Body of pancreas (tissue), 4 donors: ENCODE results near the gene KDM4C. TPM values are rescaled to one million over a fixed set of nuclear protein-coding genes. Genes with fewer than 3 reads are reported as not detected.
A peak's percentile ranks its signal among the peaks of the same experiment; 100 is the strongest.
"Not testable (repeated sequence)": the region's sequence is repeated elsewhere in the genome, so short reads cannot be mapped to it uniquely, and the experiment has no call there.

Experiments
- ATAC-seq: fragments of 150-250 bp; one replicate; pipeline ENCODE4 v1.9.1; 2016
- DNase-seq, 4 donors: peaks; one replicate each; pipeline ENCODE4 v3.0.0-alpha.2; 2019
- H3K27ac ChIP-seq, 4 donors: fragments of 200-600 bp; sonication (generic); 1 replicate in 3 of 4; 2 replicates in 1 of 4; pipeline versions ENCODE4 v1.5.1 to v1.6.1; 2016 to 2019; ENCODE audit warnings: mild to moderate bottlenecking in 1 of 4, mixed read lengths in 1 of 4, moderate library complexity in 1 of 4
- H3K27me3 ChIP-seq, 2 donors: fragments of 200-600 bp; sonication (generic); one replicate each; pipeline ENCODE4 v1.6.0; 2016; ENCODE audit warnings: mild to moderate bottlenecking in 1 of 2
- H3K36me3 ChIP-seq, 2 donors: fragments of 200-600 bp; sonication (generic); replicated peaks in 1 of 2; 2 replicates each; pipeline ENCODE4 v1.5.1; 2016; ENCODE audit warnings: low read depth in 2 of 2; ENCODE audit not compliant: insufficient read depth in 1 of 2
- H3K4me1 ChIP-seq: fragments of 200-600 bp; sonication (generic); one replicate; pipeline ENCODE4 v1.6.0; 2016
- H3K4me3 ChIP-seq, 2 donors: fragments of 200-600 bp; sonication (generic); 1 replicate in 1 of 2; 2 replicates in 1 of 2; pipeline ENCODE4 v1.5.1; 2016 to 2019
- H3K9me3 ChIP-seq, 3 donors: fragments of 200-600 bp; sonication (generic); 1 replicate in 2 of 3; 2 replicates in 1 of 3; pipeline ENCODE4 v1.5.1; 2016
- CTCF ChIP-seq, 7 experiments: fragments of 450-650 bp in 4 of 7; fragments of 200-600 bp in 3 of 7; sonication (generic) in 3 of 7; IDR thresholded peaks; one replicate each; pipeline ENCODE4 v1.5.1; 2016 to 2019; ENCODE audit warnings: antibody characterized with exemption in 7 of 7
- POLR2A ChIP-seq, 3 donors: fragments of 450-650 bp; IDR thresholded peaks; one replicate each; pipeline ENCODE4 v1.6.1; 2016; ENCODE audit warnings: antibody characterized with exemption in 3 of 3, mild to moderate bottlenecking in 2 of 3
- WGBS, 2 donors: methylation state at CpG; one replicate each; pipeline ENCODE4 v1.1.5; 2017; 5-methylcytosine and 5-hydroxymethylcytosine counted together
- intact Hi-C: fragments of 100-400 bp; cut with DNase I; formaldehyde crosslinking; loops from one replicate; pipeline ENCODE4 v1.15.1; 2023
- total RNA-seq, 2 donors: library from RNA; depleted of rRNA; stranded (reverse); fragments of >200 nt; gene quantifications; one replicate each; pipeline ENCODE4 v1.1.0, GENCODE V29; 2016

The KDM4C gene
- total RNA-seq, 2 donors from 2014 or later: 40.5 to 48.5 TPM

GRCh38 chr9:6793203-6793602, 35.4 kb downstream of the KDM4C start:
- Histone ChIP-seq H3K4me1 (peaks cover 16% of the 10 kb centered on the region), H3K36me3 (peaks cover 2 to 4% of the 10 kb centered on the region in 2 donors), H3K4me3 (no peak overlapping the region), H3K27ac (no peak overlapping the region), H3K9me3 (no peaks in the 10 kb centered on the region), H3K27me3 (no peaks in the 10 kb centered on the region)
- DNase-seq (no peak), ATAC-seq (no peak)
- 96 to 100% methylated on average over 3 of the region's 3 CpGs for WGBS, 2 donors
- intact Hi-C loops: no loop called here
- no peak for TF ChIP-seq POLR2A (IDR thresholded peaks at IDR 0.05)
- no peak for TF ChIP-seq CTCF (IDR thresholded peaks at IDR 0.05)

DNA sequence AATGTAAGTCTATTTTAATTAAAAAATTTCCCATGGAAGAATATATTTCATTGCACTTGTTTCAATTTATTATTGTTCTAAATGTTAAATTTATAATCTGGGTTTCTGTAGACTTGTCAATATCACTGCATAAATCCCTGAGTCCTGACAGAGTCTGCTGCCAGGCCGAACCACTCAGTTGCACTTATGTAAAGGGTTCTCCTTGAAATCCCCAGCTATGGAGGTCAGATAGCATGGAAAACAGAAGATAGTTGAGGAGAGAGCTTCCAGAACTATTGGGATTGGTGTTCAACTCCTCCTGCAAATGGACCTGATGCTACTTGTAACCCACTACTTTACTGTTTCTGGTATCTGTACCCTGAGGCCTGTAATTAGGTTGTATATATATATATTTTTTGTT, 37.2 kb downstream of the KDM4C start:
- TF ChIP-seq POLR2A (IDR thresholded peaks at IDR 0.05) (no peak), CTCF (IDR thresholded peaks at IDR 0.05) (no peak)
- WGBS, 2 donors: 100% methylated on average over 1 of the region's 1 CpG
- DNase-seq (no peak), ATAC-seq (no peak)
- Histone ChIP-seq H3K4me3 (no peak overlapping the region), H3K27ac (no peak overlapping the region), H3K27me3 (no peaks in the 10 kb centered on the region), H3K36me3 (peaks cover 2 to 4% of the 10 kb centered on the region in 2 donors), H3K9me3 (no peaks in the 10 kb centered on the region), H3K4me1 (peaks cover 8% of the 10 kb centered on the region)
- intact Hi-C loops: no loop called here

DNA sequence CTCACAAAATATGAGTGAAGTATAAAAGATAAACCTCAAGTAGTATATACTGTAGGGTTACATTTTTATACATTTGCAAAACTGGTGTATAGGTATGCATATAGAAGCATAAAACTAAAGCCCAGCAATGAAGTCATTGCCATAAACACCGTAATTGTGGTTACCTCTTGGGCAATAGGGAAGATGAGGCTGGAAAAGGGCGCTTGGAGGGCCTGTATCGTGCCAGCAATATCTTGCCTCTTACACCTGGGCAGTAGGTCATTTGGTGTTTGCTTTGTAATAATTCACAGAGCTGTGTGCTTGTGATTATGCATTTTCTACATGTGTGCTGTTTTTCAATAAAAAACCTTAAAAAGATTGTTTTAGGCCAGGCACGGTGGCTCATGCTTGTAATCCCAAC, 45.2 kb downstream of the KDM4C start:
- DNase-seq (no peak), ATAC-seq (no peak)
- Histone ChIP-seq H3K27me3 (no peaks in the 10 kb centered on the region), H3K27ac (no peak overlapping the region), H3K4me3 (no peak overlapping the region), H3K36me3 (no peaks in the 10 kb centered on the region), H3K9me3 (no peaks in the 10 kb centered on the region), H3K4me1 (no peaks in the 10 kb centered on the region)
- no peak for TF ChIP-seq POLR2A (IDR thresholded peaks at IDR 0.05)
- no peak for TF ChIP-seq CTCF (IDR thresholded peaks at IDR 0.05)
- intact Hi-C loops: no loop called here
- WGBS, 2 donors: 79 to 86% methylated on average over 4 of the region's 4 CpGs

DNA sequence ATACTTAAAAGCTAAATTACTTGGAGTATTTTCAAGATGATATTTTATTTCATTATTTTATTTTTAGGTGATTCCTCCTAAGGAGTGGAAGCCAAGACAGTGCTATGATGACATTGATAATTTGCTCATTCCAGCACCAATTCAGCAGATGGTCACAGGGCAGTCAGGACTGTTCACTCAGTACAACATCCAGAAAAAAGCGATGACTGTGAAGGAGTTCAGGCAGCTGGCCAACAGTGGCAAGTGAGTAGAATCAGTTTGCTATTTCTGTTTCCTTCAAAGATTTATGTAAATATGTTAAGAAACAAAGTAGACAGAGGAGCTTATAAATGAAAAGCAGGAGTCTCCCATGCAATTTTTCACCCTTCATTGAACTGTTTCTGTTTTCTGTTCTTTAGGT, 47.8 kb downstream of the KDM4C start:
- Histone ChIP-seq H3K9me3 (no peaks in the 10 kb centered on the region), H3K27me3 (no peaks in the 10 kb centered on the region), H3K4me3 (no peak overlapping the region), H3K36me3 (no peaks in the 10 kb centered on the region), H3K27ac (no peak overlapping the region), H3K4me1 (no peaks in the 10 kb centered on the region)
- DNase-seq: peak in 2 of 4 donors; percentile 13 to 36
- 22 to 38% methylated on average over 1 of the region's 1 CpG for WGBS, 2 donors
- TF ChIP-seq POLR2A (IDR thresholded peaks at IDR 0.05): no peak
- TF ChIP-seq CTCF (IDR thresholded peaks at IDR 0.05): no peak
- intact Hi-C loops: no loop called here
- ATAC-seq: no peak

- H3K9me3 ChIP-seq, H3K27ac ChIP-seq, H3K27me3 ChIP-seq, H3K36me3 ChIP-seq, H3K4me1 ChIP-seq, intact Hi-C loops, DNase-seq, ATAC-seq, H3K4me3 ChIP-seq: not testable (repeated sequence)
- WGBS, 2 donors: 92 to 97% methylated on average over 6 of the region's 6 CpGs
These were observed 48.5 kb downstream of the KDM4C start for GRCh38 chr9:6806318-6806717.

GRCh38 chr9:6807669-6808068, 49.9 kb downstream of the KDM4C start:
- H3K36me3 ChIP-seq, H3K9me3 ChIP-seq, H3K27me3 ChIP-seq, H3K27ac ChIP-seq, intact Hi-C loops, H3K4me3 ChIP-seq, ATAC-seq, DNase-seq, H3K4me1 ChIP-seq: not testable (repeated sequence)
- no CpG with 5 or more reads among the region's 30 CpGs for WGBS, 2 donors
